ENCODE results near the gene PPP1R12B. TPM values are rescaled to one million over a fixed set of nuclear protein-coding genes. Genes with fewer than 3 reads are reported as not detected.
"Not testable (repeated sequence)": the region's sequence is repeated elsewhere in the genome, so short reads cannot be mapped to it uniquely, and the experiment has no call there.

PPP1R12B gene
- total RNA-seq, 2 donors from 2014 or later: 420 to 821 TPM

DNA sequence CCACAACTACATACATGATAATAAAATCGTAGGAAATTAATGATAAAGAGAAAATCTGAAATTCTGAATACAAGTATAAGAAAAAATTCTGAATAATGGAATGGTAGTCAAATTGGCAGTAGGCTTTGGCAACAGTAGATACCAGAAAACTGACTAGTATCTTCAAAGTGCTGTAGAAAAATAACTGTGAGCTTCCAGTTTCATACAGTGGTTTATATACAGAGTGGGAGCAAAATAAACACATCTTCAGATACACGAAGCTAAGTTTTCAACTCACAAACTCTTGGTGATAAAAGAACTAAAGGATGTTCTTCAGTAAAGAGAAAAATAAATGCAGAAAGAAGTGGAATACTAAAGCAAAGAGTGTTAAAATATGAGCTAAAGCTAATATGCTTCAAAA, 173.4 kb downstream of the PPP1R12B start:
- Histone ChIP-seq H3K4me3 (no peak overlapping the region), H3K4me1 (peaks cover 0 to 45% of the 10 kb centered on the region in 2 donors), H3K27me3 (no peaks in the 10 kb centered on the region), H3K9me3 (no peaks in the 10 kb centered on the region), H3K36me3 (no peaks in the 10 kb centered on the region), H3K27ac (no peak overlapping the region)
- no peak for DNase-seq (ENCODE audit: low spot score)
- TF ChIP-seq, protein P1, sequence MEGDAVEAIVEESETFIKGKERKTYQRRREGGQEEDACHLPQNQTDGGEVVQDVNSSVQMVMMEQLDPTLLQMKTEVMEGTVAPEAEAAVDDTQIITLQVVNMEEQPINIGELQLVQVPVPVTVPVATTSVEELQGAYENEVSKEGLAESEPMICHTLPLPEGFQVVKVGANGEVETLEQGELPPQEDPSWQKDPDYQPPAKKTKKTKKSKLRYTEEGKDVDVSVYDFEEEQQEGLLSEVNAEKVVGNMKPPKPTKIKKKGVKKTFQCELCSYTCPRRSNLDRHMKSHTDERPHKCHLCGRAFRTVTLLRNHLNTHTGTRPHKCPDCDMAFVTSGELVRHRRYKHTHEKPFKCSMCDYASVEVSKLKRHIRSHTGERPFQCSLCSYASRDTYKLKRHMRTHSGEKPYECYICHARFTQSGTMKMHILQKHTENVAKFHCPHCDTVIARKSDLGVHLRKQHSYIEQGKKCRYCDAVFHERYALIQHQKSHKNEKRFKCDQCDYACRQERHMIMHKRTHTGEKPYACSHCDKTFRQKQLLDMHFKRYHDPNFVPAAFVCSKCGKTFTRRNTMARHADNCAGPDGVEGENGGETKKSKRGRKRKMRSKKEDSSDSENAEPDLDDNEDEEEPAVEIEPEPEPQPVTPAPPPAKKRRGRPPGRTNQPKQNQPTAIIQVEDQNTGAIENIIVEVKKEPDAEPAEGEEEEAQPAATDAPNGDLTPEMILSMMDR (IDR thresholded peaks at IDR 0.05): no peak

DNA sequence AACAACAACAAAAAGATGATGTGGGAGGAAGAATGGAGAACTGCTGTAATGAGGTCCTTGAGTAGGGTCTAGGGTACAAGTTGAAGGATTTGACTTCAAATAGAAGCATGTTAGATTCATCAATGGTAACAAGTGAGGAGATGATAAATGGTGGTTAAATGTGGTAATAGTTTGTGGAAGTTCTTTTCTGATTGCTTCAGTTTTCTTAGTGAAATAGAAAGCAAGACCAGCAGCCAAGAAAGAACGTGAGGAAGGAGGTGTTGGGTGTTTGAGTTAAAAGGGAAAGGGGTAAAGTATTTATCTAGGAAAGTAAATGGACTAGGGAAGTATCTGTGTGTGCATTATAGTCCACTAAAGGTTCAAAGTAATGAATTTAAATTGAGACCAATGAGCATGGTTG, 177.6 kb downstream of the PPP1R12B start:
- DNase-seq (ENCODE audit: low spot score); H3K4me3 ChIP-seq; H3K36me3 ChIP-seq; H3K4me1 ChIP-seq; H3K9me3 ChIP-seq; H3K27me3 ChIP-seq: not testable (repeated sequence)
- peak overlapping the region in 1 of 2 donors; percentile 2 for H3K27ac ChIP-seq

DNA sequence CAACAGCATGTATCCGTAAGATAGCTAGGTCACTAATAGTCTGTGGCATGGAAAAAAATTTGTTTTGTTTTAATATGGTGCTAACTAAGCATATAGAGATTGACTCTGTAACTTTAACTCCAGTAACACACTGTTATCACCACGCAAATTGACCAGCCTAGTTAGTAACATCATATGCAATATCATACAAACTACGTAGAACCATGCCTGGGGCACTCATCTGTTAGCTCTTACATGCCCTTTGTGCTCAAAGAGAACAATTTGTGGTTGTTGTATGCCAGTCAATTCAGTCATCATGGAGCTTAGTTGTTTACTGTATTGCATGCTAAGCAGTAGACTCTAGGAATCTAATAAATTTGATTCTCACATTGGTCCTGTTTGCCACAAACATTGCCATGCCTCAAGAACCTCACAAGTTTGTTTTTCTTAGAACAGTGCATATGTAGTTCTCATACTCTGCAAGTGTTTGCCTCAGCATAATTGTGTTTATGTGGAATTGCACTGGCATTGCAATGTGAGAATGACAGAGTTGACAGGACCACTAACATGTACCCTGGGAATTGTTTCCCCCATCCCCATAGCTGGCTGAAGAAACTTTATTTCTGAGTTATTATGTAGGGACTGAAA, 179.7 kb downstream of the PPP1R12B start:
- not testable (repeated sequence) for H3K27me3 ChIP-seq; H3K36me3 ChIP-seq; H3K4me3 ChIP-seq; H3K4me1 ChIP-seq; DNase-seq (ENCODE audit: low spot score); H3K9me3 ChIP-seq
- H3K27ac ChIP-seq: peak overlapping the region in 1 of 2 donors; percentile 29

DNA sequence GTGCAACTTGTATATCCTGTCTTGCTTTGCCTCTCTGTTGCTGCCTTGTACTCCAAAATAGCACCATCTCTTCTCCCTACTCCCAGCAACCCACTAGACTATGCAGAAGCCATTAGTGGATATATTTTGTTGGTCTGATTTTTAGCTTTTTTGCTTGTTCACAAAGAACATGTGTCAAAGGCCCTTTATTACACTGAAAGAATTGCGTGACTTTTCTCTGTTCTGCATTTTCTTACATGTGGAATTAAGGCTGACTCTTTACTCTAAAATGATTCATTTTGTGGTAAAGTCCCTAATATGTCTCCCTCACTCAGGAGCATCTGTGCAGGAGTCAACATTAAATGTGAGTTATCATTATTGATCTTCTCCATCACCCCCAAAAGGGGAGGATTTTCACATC, 182.2 kb downstream of the PPP1R12B start:
- not testable (repeated sequence) for H3K4me1 ChIP-seq; H3K27me3 ChIP-seq; H3K9me3 ChIP-seq; H3K4me3 ChIP-seq; H3K36me3 ChIP-seq; DNase-seq (ENCODE audit: low spot score)
- peak overlapping the region in 1 of 2 donors; percentile 50 for H3K27ac ChIP-seq

DNA sequence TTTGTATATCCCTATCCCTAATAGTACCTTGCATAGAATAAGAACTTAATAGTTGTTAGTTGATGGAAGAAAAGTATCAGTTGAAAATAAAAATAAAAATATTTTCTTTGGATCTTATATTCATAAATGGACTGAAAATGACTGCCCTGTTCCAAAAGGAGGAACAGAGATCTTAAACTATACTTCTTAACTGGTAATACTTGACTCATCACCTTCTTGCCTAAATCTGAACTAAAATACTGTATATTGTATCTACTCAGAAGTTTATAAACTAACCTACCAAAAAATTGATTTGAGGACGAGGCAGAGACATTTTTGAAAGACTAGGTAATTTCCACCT, 182.9 kb downstream of the PPP1R12B start:
- Histone ChIP-seq H3K9me3 (no peaks in the 10 kb centered on the region), H3K36me3 (peaks cover 4% of the 10 kb centered on the region), H3K27me3 (no peaks in the 10 kb centered on the region), H3K4me1 (peaks cover 0 to 2% of the 10 kb centered on the region in 2 donors), H3K27ac (peak overlapping the region in 1 of 2 donors; percentile 50), H3K4me3 (no peak overlapping the region)
- TF ChIP-seq, protein P1 (IDR thresholded peaks at IDR 0.05): no peak
- DNase-seq (ENCODE audit: low spot score): no peak

DNA sequence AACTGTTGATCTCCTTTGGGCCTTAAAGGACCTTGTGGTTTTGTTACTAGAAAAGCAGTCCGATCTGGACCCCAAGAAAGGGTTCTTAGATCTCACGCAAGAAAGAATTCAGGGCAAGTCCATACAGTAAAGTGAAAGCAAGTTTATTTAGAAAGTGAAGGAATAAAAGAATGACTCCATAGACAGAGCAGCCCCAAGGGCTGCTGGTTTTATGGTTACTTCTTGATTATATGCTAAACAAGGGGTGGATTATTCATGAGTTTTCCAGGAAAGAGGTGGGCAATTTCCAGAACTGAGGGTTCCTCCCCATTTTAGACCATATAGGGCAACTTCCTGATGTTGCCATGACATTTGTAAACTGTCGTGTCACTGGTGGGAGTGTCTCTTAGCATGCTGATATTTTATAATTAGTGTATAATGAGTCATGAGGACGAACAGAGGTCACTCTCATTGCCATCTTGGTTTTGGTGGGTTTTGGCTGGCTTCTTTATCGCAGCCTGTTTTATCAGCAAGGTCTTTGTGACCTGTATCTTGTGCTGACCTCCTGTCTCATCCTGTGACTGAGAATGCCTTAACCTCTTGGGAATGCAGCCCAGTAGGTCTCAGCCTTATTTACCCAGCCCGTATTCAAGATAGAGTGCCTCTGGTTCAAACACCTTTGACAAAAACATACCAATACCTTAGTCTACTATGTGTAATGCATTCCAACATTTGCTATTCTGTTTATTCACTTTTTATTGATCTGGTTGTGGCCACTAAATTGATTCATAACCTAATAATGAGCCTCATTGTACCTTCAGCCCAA, 183.5 kb downstream of the PPP1R12B start:
- H3K27me3 ChIP-seq; H3K4me1 ChIP-seq; H3K4me3 ChIP-seq; H3K9me3 ChIP-seq; DNase-seq (ENCODE audit: low spot score); H3K36me3 ChIP-seq: not testable (repeated sequence)
- peak overlapping the region in 1 of 2 donors; percentile 50 for H3K27ac ChIP-seq

DNA sequence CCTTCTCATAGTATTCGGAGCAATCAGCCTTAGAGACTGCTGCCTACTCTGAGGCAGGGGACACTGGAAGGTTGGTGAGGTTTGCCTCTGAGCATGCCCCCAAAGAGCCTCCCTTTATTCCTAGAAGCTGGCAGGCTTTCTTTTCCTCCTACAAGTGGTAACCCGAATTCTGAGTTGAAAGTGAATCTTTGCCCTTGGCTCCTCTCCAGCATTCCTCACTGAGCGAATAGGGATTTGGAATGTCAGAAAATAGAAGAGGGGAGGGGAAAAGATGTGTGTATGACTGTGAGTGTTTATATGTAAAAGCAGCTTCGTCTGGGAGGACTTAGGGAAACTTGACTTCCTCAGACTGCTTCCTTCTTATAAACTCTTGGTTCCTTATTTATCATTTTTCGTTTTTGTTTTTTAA, 190.7 kb downstream of the PPP1R12B start:
- H3K27ac ChIP-seq: peak overlapping the region; percentile 70 to 83
- H3K4me1 ChIP-seq: peaks cover 0 to 58% of the 10 kb centered on the region in 2 donors
- not testable (repeated sequence) for H3K9me3 ChIP-seq; H3K36me3 ChIP-seq; H3K27me3 ChIP-seq; DNase-seq (ENCODE audit: low spot score)
- peak overlapping the region; percentile 29 to 43 for H3K4me3 ChIP-seq

DNA sequence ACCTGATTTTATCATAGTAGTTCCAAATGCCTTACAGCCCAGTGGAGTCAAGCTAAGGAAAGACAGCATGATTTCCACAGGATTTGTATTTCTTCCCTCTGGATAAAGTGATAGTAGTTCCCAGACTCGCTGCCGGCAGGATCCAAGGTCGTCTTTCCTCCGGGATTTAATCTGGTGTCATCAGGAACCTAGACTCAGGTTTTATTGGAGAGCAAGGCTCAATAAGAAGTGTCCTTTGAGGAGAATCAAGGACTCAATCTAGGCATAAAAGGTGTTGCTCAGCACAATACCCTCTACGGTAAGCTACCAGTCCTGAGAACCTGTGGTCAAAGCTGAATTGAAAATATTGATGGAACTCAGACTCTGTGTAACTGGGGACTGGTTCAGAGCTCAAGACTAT, 191.1 kb downstream of the PPP1R12B start:
- H3K36me3 ChIP-seq; DNase-seq (ENCODE audit: low spot score); H3K9me3 ChIP-seq; H3K27me3 ChIP-seq: not testable (repeated sequence)
- peak overlapping the region; percentile 29 to 43 for H3K4me3 ChIP-seq
- H3K4me1 ChIP-seq: peaks cover 0 to 62% of the 10 kb centered on the region in 2 donors
- H3K27ac ChIP-seq: peak overlapping the region; percentile 70 to 83

DNA sequence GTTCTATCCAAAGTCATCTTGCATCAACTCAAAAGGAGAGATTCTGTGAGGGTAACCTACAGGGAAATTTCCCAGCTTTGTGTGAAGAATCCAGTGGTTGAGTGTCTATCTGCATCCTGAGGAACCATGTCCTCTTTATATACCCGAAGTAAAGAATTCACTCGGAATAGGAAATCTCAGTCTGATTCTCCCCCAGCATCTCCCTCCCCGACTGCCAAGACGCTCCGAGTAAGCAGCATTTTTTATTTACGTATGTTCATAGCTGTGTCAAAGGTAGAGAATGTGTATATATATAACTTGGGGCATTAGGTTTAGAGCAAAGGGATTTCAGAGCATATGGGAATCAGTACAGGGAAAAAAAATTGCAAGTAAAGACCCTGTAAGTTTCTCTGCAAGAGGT, 191.5 kb downstream of the PPP1R12B start:
- peak overlapping the region; percentile 29 to 43 for H3K4me3 ChIP-seq
- H3K27ac ChIP-seq: peak overlapping the region; percentile 70 to 83
- H3K27me3 ChIP-seq: no peaks in the 10 kb centered on the region
- H3K9me3 ChIP-seq: no peaks in the 10 kb centered on the region
- DNase-seq (ENCODE audit: low spot score): no peak
- peaks cover 0 to 66% of the 10 kb centered on the region in 2 donors for H3K4me1 ChIP-seq
- H3K36me3 ChIP-seq: peaks cover 4% of the 10 kb centered on the region
- TF ChIP-seq, protein P1 (IDR thresholded peaks at IDR 0.05): no peak

Measured in right atrium auricular region (tissue), 2 donors.